ENCODE results near the gene NDUFS3.
"Not testable (repeated sequence)": the region's sequence is repeated elsewhere in the genome, so short reads cannot be mapped to it uniquely, and the experiment has no call there.

NDUFS3 gene

GRCh38 chr11:47578524-47579494 lies at the start of gene NDUFS3, which contains the start of gene KBTBD4:
Gene NDUFS3, plus strand, starts transcription at chr11:47579074. Its CDS starts 18 bp downstream, at chr11:47579092.
Gene KBTBD4, minus strand, starts transcription at chr11:47578970. Its CDS starts 19 bp downstream, at chr11:47578951.
- DNase-seq (ENCODE audit: low read depth, low spot score), result peak; percentile 76

- DNase-seq (ENCODE audit: low read depth, low spot score), result no peak
These were observed 48.9 kb upstream of the NDUFS3 start for GRCh38 chr11:47529951-47530350.

GRCh38 chr11:47530721-47531120 lies 48.2 kb upstream of the NDUFS3 start:
- DNase-seq (ENCODE audit: low read depth, low spot score), result not testable (repeated sequence)

- DNase-seq (ENCODE audit: low read depth, low spot score), result no peak
These were observed 47.2 kb upstream of the NDUFS3 start for GRCh38 chr11:47531666-47532065.

- DNase-seq (ENCODE audit: low read depth, low spot score), result no peak
These were observed 46.2 kb upstream of the NDUFS3 start for GRCh38 chr11:47532597-47533213.

GRCh38 chr11:47533690-47534151 lies 45.2 kb upstream of the NDUFS3 start:
- DNase-seq (ENCODE audit: low read depth, low spot score), result no peak

- DNase-seq (ENCODE audit: low read depth, low spot score), result no peak
These were observed 44.1 kb upstream of the NDUFS3 start for GRCh38 chr11:47534704-47535251.

GRCh38 chr11:47536915-47537314 lies 42.0 kb upstream of the NDUFS3 start:
- no peak for DNase-seq (ENCODE audit: low read depth, low spot score)

- no peak for DNase-seq (ENCODE audit: low read depth, low spot score)
These were observed 39.9 kb upstream of the NDUFS3 start for GRCh38 chr11:47538741-47539565.

GRCh38 chr11:47539681-47540039 lies 39.2 kb upstream of the NDUFS3 start:
- DNase-seq (ENCODE audit: low read depth, low spot score), result no peak

GRCh38 chr11:47541070-47541469 lies 37.8 kb upstream of the NDUFS3 start:
- DNase-seq (ENCODE audit: low read depth, low spot score), result no peak

GRCh38 chr11:47545298-47545697 lies 33.6 kb upstream of the NDUFS3 start:
- DNase-seq (ENCODE audit: low read depth, low spot score), result no peak

GRCh38 chr11:47546274-47546673 lies 32.6 kb upstream of the NDUFS3 start:
- not testable (repeated sequence) for DNase-seq (ENCODE audit: low read depth, low spot score)

GRCh38 chr11:47550288-47551047 lies 28.4 kb upstream of the NDUFS3 start:
- no peak for DNase-seq (ENCODE audit: low read depth, low spot score)

- no peak for DNase-seq (ENCODE audit: low read depth, low spot score)
These were observed 27.8 kb upstream of the NDUFS3 start for GRCh38 chr11:47551086-47551485.

- no peak for DNase-seq (ENCODE audit: low read depth, low spot score)
These were observed 26.8 kb upstream of the NDUFS3 start for GRCh38 chr11:47552056-47552565.

- DNase-seq (ENCODE audit: low read depth, low spot score), result peak; percentile 33
These were observed 26.1 kb upstream of the NDUFS3 start, which contains the start of gene CELF1 for GRCh38 chr11:47552566-47553405. Gene CELF1, minus strand, starts transcription at chr11:47553132. Its CDS starts 53,609 bp downstream, at chr11:47499523.

- DNase-seq (ENCODE audit: low read depth, low spot score), result no peak
These were observed 25.5 kb upstream of the NDUFS3 start for GRCh38 chr11:47553406-47553743.

GRCh38 chr11:47557004-47557403 lies 21.9 kb upstream of the NDUFS3 start:
- not testable (repeated sequence) for DNase-seq (ENCODE audit: low read depth, low spot score)

Measured in iPS DF 19.7 (cell line).